ENCODE data around the gene HOXD12.

DNA sequence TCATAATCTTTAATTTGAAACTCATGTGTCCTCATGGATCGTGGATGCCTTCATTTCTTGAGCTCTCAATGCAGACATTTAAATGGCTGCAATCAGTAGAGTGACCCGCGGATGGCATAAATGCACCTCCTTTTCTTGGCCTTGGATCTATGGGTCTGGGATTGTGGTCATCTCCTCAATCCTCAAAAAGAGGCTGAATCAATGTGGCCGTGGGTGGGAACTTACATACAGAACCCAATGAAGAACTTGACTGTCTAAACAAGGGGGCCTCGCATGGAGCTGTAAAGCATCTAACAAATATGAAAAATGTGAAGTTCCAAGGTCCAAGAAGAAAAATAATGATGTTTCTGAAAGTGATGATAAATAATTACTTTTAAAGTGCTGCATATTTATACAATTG, 4.2 kb upstream of the HOXD12 start:
- TF ChIP-seq CTCF (IDR thresholded peaks at IDR 0.05) (no peak), POLR2A (IDR thresholded peaks at IDR 0.05) (no peak)
